Kidney epithelial cell (primary cell): Measurements from ENCODE around the gene MAVS. TPM values are rescaled to one million over a fixed set of nuclear protein-coding genes. Genes with fewer than 3 reads are reported as not detected.
"Not testable (repeated sequence)": the region's sequence is repeated elsewhere in the genome, so short reads cannot be mapped to it uniquely, and the experiment has no call there.

Experiments used
- DNase-seq: peaks from one replicate; pipeline ENCODE4 v3.0.0-alpha.2; 2010; ENCODE audit warnings: low read depth
- H3K27me3 ChIP-seq: 2 replicates; pipeline ENCODE4 v1.6.0; 2011; ENCODE audit warnings: low read length; ENCODE audit not compliant: control insufficient read depth, insufficient read depth
- H3K36me3 ChIP-seq: 2 replicates; pipeline ENCODE4 v1.5.1; 2011; ENCODE audit warnings: low read length; ENCODE audit not compliant: control insufficient read depth, insufficient read depth
- H3K4me3 ChIP-seq: 2 replicates; pipeline ENCODE4 v1.5.1; 2011; ENCODE audit warnings: low read depth, mild to moderate bottlenecking, control low read depth, low read length
- CTCF ChIP-seq: IDR thresholded peaks from 2 replicates; pipeline ENCODE4 v1.5.1; 2011; ENCODE audit warnings: mild to moderate bottlenecking, moderate library complexity, low read length, control low read depth, inconsistent platforms; ENCODE audit not compliant: insufficient read depth, poor library complexity, severe bottlenecking
- total RNA-seq: library from RNA; depleted of rRNA; stranded (reverse); fragments of >200 nt; gene quantifications from 2 replicates; pipeline ENCODE4 v1.2.3, GENCODE V29; 2015

Gene MAVS
- total RNA-seq, 1 donor from 2014 or later = 30.8 TPM

GRCh38 chr20:3876000-3876399, 29.4 kb downstream of the MAVS start:
- H3K27me3 ChIP-seq = no peaks in the 10 kb centered on the region
- no peak overlapping the region for H3K4me3 ChIP-seq
- no peak for TF ChIP-seq CTCF
- no peak for DNase-seq
- no peaks in the 10 kb centered on the region for H3K36me3 ChIP-seq

GRCh38 chr20:3876676-3877075, 30.0 kb downstream of the MAVS start:
- Histone ChIP-seq H3K36me3 (no peaks in the 10 kb centered on the region), H3K27me3 (no peaks in the 10 kb centered on the region), H3K4me3 (no peak overlapping the region)
- TF ChIP-seq CTCF = no peak
- no peak for DNase-seq

GRCh38 chr20:3878921-3879274, 32.3 kb downstream of the MAVS start:
- not testable (repeated sequence) for H3K36me3 ChIP-seq, DNase-seq, H3K27me3 ChIP-seq, H3K4me3 ChIP-seq

- TF ChIP-seq CTCF = no peak
- no peaks in the 10 kb centered on the region for H3K27me3 ChIP-seq
- no peak overlapping the region for H3K4me3 ChIP-seq
- DNase-seq = no peak
- no peaks in the 10 kb centered on the region for H3K36me3 ChIP-seq
These were observed 39.1 kb downstream of the MAVS start for GRCh38 chr20:3885715-3886114.

GRCh38 chr20:3887876-3888620, 41.4 kb downstream of the MAVS start:
- DNase-seq = no peak
- no peak for TF ChIP-seq CTCF
- Histone ChIP-seq H3K27me3 (no peaks in the 10 kb centered on the region), H3K4me3 (peak overlapping the region; percentile 98), H3K36me3 (no peaks in the 10 kb centered on the region)

GRCh38 chr20:3888622-3889488, 42.2 kb downstream of the MAVS start, which contains the start of gene PANK2:
Gene PANK2, plus strand, starts transcription at chr20:3889387.
- peak; percentile 87 for DNase-seq
- H3K4me3 ChIP-seq = peak within 1 kb of the TSS; percentile 98
- TF ChIP-seq CTCF = peak; percentile 57

More at GRCh38 chr20:3888622-3889488, 42.2 kb downstream of the MAVS start, which contains the start of gene PANK2:
- Histone ChIP-seq H3K27me3 (no peaks in the 10 kb centered on the region), H3K36me3 (no peaks in the 10 kb centered on the region)
